GM12864 (cell line): Measurements from ENCODE around the gene S100A12.

Experiments used
- DNase-seq: peaks from one replicate; pipeline ENCODE4 v3.0.0-alpha.2; 2011; ENCODE audit warnings: low read depth
- H3K4me3 ChIP-seq: 2 replicates; pipeline ENCODE4 v1.5.1; 2011; ENCODE audit warnings: mild to moderate bottlenecking, low read depth, low read length, control low read depth
- TF ChIP-seq, protein P1 (sequence below): IDR thresholded peaks from 2 replicates; pipeline ENCODE4 v1.5.1; 2011; ENCODE audit warnings: low read depth, mild to moderate bottlenecking, moderate library complexity, low read length, control low read depth, inconsistent platforms; ENCODE audit errors: missing control alignments

S100A12 gene

DNA sequence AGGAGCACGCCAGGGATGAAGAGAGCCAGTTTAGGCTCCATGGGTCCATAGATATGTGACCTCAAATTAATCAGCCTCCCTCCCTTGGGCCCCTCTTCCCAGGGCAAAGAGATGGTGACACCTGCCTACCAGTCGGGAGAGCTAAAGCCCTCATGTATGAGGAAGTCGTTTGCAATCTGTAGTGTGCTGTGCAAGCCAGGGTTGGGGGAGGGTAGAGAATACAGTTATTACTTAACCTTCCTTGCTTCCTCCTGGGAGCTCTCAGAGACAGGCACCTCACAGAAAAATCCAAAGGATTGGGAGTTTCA is 30.7 kb downstream of the S100A12 start:
- H3K4me3 ChIP-seq = no peak overlapping the region
- TF ChIP-seq, protein P1, sequence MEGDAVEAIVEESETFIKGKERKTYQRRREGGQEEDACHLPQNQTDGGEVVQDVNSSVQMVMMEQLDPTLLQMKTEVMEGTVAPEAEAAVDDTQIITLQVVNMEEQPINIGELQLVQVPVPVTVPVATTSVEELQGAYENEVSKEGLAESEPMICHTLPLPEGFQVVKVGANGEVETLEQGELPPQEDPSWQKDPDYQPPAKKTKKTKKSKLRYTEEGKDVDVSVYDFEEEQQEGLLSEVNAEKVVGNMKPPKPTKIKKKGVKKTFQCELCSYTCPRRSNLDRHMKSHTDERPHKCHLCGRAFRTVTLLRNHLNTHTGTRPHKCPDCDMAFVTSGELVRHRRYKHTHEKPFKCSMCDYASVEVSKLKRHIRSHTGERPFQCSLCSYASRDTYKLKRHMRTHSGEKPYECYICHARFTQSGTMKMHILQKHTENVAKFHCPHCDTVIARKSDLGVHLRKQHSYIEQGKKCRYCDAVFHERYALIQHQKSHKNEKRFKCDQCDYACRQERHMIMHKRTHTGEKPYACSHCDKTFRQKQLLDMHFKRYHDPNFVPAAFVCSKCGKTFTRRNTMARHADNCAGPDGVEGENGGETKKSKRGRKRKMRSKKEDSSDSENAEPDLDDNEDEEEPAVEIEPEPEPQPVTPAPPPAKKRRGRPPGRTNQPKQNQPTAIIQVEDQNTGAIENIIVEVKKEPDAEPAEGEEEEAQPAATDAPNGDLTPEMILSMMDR = no peak
- DNase-seq = no peak

DNA sequence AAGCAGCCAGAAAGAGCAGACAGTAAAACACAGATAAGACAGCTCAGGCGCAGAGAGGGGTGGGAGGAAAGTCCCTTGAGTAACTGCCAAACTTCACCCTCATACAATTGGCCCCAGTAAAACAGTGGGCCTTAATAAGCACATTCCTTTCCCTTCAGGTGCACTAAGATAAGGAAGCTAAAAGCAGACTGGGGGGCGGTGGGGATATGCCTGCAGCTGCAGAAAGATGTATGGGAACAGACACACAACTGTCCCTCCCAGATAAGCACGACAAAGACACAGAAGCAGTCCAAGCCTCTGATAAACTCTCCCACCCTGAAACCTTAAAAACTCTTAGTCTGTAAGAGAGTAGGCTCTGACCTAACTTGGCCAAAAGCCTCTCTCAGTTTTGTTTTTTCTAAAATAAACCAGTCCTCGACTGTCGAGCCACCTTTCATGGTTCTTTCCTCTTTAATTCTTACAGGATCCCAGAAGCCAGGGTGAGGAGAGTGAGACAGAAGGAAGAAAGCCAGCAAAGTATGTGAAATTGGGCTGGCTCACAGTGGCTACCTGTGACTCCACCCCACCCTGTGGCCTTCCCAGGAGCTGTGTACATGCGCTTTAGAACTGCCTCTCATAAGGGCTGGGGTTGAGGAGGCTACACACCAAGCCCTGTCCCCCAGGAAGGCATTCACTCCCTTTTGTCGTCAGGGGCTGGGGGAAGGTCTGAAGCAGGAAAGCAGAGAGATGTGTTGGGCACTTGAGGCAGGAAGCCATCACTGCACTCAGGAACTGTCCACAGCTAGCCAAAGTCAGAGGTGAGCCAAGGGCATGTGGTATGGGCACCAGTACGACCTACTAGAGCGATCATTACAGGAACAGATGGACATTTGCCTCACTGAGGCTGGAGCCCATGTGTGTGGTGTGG is 31.4 kb downstream of the S100A12 start:
- TF ChIP-seq, protein P1 = no peak
- DNase-seq = no peak
- no peak overlapping the region for H3K4me3 ChIP-seq

DNA sequence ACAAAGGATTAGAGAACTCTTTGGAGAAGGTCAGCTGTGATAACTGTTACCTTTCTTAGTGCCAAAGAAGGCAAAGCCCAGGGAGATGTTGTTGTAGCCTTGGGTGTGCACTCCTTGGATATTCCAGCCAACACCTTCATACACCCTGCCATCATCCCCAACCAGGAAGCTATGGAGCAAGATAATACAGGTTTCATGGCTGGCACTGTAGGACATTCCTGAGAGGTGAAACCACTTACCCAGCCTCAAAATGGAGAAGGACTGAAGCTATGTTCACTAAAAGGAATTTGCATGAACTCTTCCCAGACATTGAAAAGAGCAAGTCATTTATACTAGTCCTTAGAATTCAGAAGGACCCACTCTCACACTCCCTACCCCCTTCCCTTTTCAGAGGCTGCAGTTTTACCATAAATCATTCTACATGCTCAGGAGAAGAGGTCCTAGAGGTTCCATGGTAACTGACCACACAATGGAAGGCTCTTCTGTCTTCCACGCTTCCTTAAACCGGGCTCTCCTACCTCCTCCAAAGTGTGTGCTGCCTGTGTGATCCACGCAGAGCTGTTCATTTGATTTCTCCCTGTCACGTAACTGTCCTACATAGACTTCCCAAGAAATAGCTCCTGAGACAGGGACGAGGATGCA is 32.3 kb downstream of the S100A12 start:
- TF ChIP-seq, protein P1 = no peak
- no peak overlapping the region for H3K4me3 ChIP-seq
- no peak for DNase-seq

DNA sequence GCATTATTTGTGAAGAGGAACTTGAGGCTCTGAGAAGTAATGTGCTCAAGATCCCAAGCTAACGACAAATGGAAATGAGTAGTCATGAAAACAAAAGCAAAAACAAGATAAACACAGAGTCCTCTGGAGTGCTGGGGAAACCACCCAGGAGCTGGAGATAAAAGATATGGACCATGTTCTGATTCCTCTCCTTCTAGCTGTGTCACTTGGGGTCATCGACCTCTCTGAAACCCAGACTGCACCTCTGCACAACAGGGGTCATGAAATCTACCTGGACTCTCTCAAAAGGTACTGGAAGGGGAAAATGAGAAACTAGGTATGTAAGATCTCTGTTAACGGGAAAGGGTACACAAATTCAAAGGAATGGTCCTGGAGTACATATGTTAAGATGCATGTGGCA is 33.2 kb downstream of the S100A12 start:
- no peak overlapping the region for H3K4me3 ChIP-seq
- TF ChIP-seq, protein P1 = no peak
- DNase-seq = no peak

DNA sequence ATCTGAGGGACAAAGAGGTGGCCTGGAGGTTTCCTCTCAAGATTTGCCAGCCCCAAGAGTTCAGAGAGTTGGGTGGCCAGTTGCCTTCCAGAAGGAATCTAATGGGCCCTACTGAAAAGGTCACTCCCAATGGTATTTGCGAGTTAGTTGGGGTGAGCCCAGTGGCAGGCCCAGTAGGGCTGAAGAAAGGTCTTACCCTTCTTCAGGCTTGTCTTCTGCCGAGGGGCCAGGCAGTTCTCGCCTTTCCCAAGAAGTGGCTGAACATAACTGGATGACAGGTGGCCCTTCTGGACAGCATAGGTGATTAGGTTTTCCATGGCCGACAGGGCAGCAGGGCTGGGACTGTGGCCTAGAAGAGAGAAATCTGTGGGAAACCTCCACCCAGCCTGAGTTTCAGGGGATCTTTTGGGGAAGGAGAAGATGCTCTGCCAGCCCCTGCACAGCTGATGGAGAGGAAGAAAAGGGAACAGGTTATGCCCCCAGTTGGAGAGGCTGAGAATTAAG is 33.9 kb downstream of the S100A12 start:
- no peak overlapping the region for H3K4me3 ChIP-seq
- TF ChIP-seq, protein P1 = no peak
- DNase-seq = no peak

DNA sequence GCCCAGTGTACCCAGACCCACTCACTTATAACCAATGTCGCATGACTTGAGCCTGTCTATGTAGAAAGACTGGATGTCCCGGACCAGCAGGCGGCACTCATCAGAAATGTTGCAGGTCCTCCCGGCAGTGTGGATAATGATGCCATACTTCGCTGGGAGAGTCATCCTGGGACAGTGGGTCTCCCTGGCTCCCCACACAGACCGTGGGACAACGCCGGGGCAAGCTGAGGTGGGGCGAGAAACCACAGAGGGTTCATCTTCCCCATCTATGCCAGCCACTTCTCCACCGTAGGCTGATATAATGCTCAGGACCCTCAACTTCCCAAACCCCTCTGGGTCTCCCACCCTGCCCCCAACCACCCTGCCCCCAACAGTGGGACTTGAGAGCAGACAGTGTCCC is 35.1 kb downstream of the S100A12 start:
- DNase-seq = no peak
- no peak overlapping the region for H3K4me3 ChIP-seq
- TF ChIP-seq, protein P1 = no peak
